Measurements from ENCODE around the gene F3. TPM values are rescaled to one million over a fixed set of nuclear protein-coding genes. Genes with fewer than 3 reads are reported as not detected.

F3 gene
- polyA plus RNA-seq, 1 of the 3 experiments (the other 2 are of a cell fraction) = 1.8 TPM

- CTCF ChIA-PET = interaction anchor here (1.2 to 1.3 kb wide), 2 partner anchors 57 to 267 kb away, joined by 4 read pairs; no protein-coding TSS in a partner anchor
- Histone ChIP-seq H3K4me1 (ENCODE audit: control insufficient read depth in 1 of 2, insufficient read depth in 2 of 2, low read depth in 1 of 2, low read length in 1 of 2) (peaks cover 9 to 14% of the 10 kb centered on the region in 2 experiments; a peak in 3 of 4 replicates), H3K9ac (no peak overlapping the region), H3K4me3 (ENCODE audit: low read depth in 2 of 2, low read length in 1 of 2) (no peak overlapping the region), H2AFZ (ENCODE audit: low read depth) (no peak overlapping the region), H3K4me2 (no peak overlapping the region), H3K27ac (ENCODE audit: low read depth in 2 of 2, low read length in 1 of 2) (no peak overlapping the region), H3K9me3 (no peaks in the 10 kb centered on the region), H3K27me3 (ENCODE audit: insufficient read depth) (no peaks in the 10 kb centered on the region), H3K36me3 (replicated peaks in 1 of 2; ENCODE audit: control insufficient read depth in 1 of 2, insufficient read depth in 2 of 2, low read length in 1 of 2) (peaks cover 0 to 6% of the 10 kb centered on the region in 2 experiments), H4K20me1 (ENCODE audit: insufficient read depth) (no peaks in the 10 kb centered on the region), H3F3A (replicated peaks; ENCODE audit: insufficient read depth) (no peaks in the 10 kb centered on the region), H3K9me2 (no peaks in the 10 kb centered on the region), H3K79me2 (ENCODE audit: insufficient read depth) (no peaks in the 10 kb centered on the region)
- DNase-seq = no peak
- TF ChIP-seq MAX (IDR thresholded peaks at IDR 0.05; ENCODE audit: low read depth) (no peak), SIN3A (IDR thresholded peaks at IDR 0.05; ENCODE audit: borderline replicate concordance, low read depth, low read length) (no peak), EZH2phosphoT487 (IDR thresholded peaks at IDR 0.05; ENCODE audit: borderline replicate concordance, low read depth) (no peak), REST (IDR thresholded peaks at IDR 0.05; ENCODE audit: low read depth, low read length) (no peak), IRF3 (IDR thresholded peaks at IDR 0.05; ENCODE audit: low read depth, low read length) (no peak), TEAD4 (IDR thresholded peaks at IDR 0.05; ENCODE audit: borderline replicate concordance, insufficient read depth) (no peak), RXRA (IDR thresholded peaks at IDR 0.05; ENCODE audit: borderline replicate concordance, low read depth) (no peak), NFIC (IDR thresholded peaks at IDR 0.05; ENCODE audit: borderline replicate concordance) (no peak), CHD2 (IDR thresholded peaks at IDR 0.05; ENCODE audit: low read length, partially characterized antibody) (no peak), TAF1 (IDR thresholded peaks at IDR 0.05; ENCODE audit: borderline replicate concordance, low read depth, low read length) (no peak), RFX5 (IDR thresholded peaks at IDR 0.05; ENCODE audit: low read length) (no peak)
- POLR2A ChIA-PET = no interaction called here
- WGBS (ENCODE audit: low lambda C conversion rate) = 93% methylated on average over 6 of the region's 6 CpGs
Observed at GRCh38 chr1:94538243-94538827, 3.2 kb downstream of the F3 start.
